ENCODE measurements around the gene RAMAC. TPM values are rescaled to one million over a fixed set of nuclear protein-coding genes. Genes with fewer than 3 reads are reported as not detected.
"Not testable (repeated sequence)": the region's sequence is repeated elsewhere in the genome, so short reads cannot be mapped to it uniquely, and the experiment has no call there.

RAMAC gene
- total and polyA plus RNA-seq, 8 donors = 1.2 to 84.0 (median 23.9) TPM

GRCh38 chr15:82995938-82996337 is 9.9 kb downstream of the RAMAC start:
- Histone ChIP-seq H3K4me3 (no peak overlapping the region), H3K4me1 (peaks cover 9 to 13% (median 9%) of the 10 kb centered on the region in 4 donors), H3K36me3 (peaks cover 8 to 13% (median 11%) of the 10 kb centered on the region in 4 donors), H3K9me3 (no peaks in the 10 kb centered on the region), H3K27me3 (no peaks in the 10 kb centered on the region), H3K27ac (no peak overlapping the region)
- TF ChIP-seq POLR2A (IDR thresholded peaks at IDR 0.05) = no peak
- no peak for TF ChIP-seq CTCF (IDR thresholded peaks at IDR 0.05)
- TF ChIP-seq EP300 (IDR thresholded peaks at IDR 0.05) = no peak
- TF ChIP-seq POLR2AphosphoS5 (IDR thresholded peaks at IDR 0.05) = no peak
- intact Hi-C loops (cut with DNase I; ENCODE audit: low total_unique reads) = no loop called here
- DNase-seq = no peak
- 68 to 77% (median 75%) methylated on average over 3 of the region's 3 CpGs for WGBS, 5 donors

- intact Hi-C loops (cut with DNase I; ENCODE audit: low total_unique reads) = no loop called here
- H3K9me3 ChIP-seq = no peaks in the 10 kb centered on the region
Observed at GRCh38 chr15:82999426-82999825, 13.4 kb downstream of the RAMAC start.

GRCh38 chr15:82999905-83000671 is 14.1 kb downstream of the RAMAC start:
- H3K27ac ChIP-seq = peak overlapping the region; percentile 48 to 88 (median 63)
- intact Hi-C loops (cut with DNase I; ENCODE audit: low total_unique reads) = loop anchor here (5.0 kb wide), 1 partner anchor 153 kb away; no protein-coding TSS in a partner anchor

More at GRCh38 chr15:82999426-82999825, 13.4 kb downstream of the RAMAC start:
- peaks cover 9 to 13% (median 9%) of the 10 kb centered on the region in 4 donors for H3K4me1 ChIP-seq
- H3K27ac ChIP-seq = peak overlapping the region in 1 of 5 donors; percentile 70
- no peak overlapping the region for H3K4me3 ChIP-seq
- no peaks in the 10 kb centered on the region for H3K27me3 ChIP-seq
- DNase-seq = no peak
- H3K36me3 ChIP-seq = peaks cover 0 to 16% (median 12%) of the 10 kb centered on the region in 4 donors
- TF ChIP-seq POLR2AphosphoS5 (IDR thresholded peaks at IDR 0.05) (no peak), CTCF (IDR thresholded peaks at IDR 0.05) (no peak), EP300 (IDR thresholded peaks at IDR 0.05) (no peak), POLR2A (IDR thresholded peaks at IDR 0.05) (no peak)
- 87 to 91% (median 87%) methylated on average over 6 of the region's 6 CpGs for WGBS, 5 donors

GRCh38 chr15:83000672-83001031 is 14.6 kb downstream of the RAMAC start:
- intact Hi-C loops (cut with DNase I; ENCODE audit: low total_unique reads) = loop anchor here (5.0 kb wide), 1 partner anchor 153 kb away; no protein-coding TSS in a partner anchor
- H3K9me3 ChIP-seq, H3K27me3 ChIP-seq, DNase-seq: not testable (repeated sequence)
- 83 to 98% (median 93%) methylated on average over 3 of the region's 3 CpGs for whole genome bisulfite sequencing, 5 donors
- Histone ChIP-seq H3K36me3 (peaks cover 0 to 27% (median 24%) of the 10 kb centered on the region in 4 donors), H3K4me3 (peak overlapping the region in 1 of 4 donors; percentile 12), H3K27ac (peak overlapping the region in 2 of 5 donors; percentile 63 to 70), H3K4me1 (peaks cover 9 to 13% (median 9%) of the 10 kb centered on the region in 4 donors)

More at GRCh38 chr15:82999905-83000671, 14.1 kb downstream of the RAMAC start:
- Histone ChIP-seq H3K27me3 (no peaks in the 10 kb centered on the region), H3K4me3 (peak overlapping the region in 3 of 4 donors; percentile 12 to 35 (median 16)), H3K9me3 (no peaks in the 10 kb centered on the region), H3K36me3 (peaks cover 0 to 21% (median 18%) of the 10 kb centered on the region in 4 donors), H3K4me1 (peaks cover 9 to 13% (median 9%) of the 10 kb centered on the region in 4 donors)
- TF ChIP-seq POLR2A (IDR thresholded peaks at IDR 0.05) = no peak
- TF ChIP-seq CTCF (IDR thresholded peaks at IDR 0.05) = peak in 4 of 7 experiments; percentile 5 to 70 (median 36)
- peak in 1 of 3 donors; percentile 64 for TF ChIP-seq POLR2AphosphoS5 (IDR thresholded peaks at IDR 0.05)
- TF ChIP-seq EP300 (IDR thresholded peaks at IDR 0.05) = no peak
- DNase-seq = peak in 1 of 2 donors; percentile 74
- 6 to 10% (median 8%) methylated on average over 6 of the region's 6 CpGs for WGBS, 5 donors
